Measurements from ENCODE around the gene AHCY. TPM values are rescaled to one million over a fixed set of nuclear protein-coding genes. Genes with fewer than 3 reads are reported as not detected.
"Not testable (repeated sequence)": the region's sequence is repeated elsewhere in the genome, so short reads cannot be mapped to it uniquely, and the experiment has no call there.

Gene AHCY
- total RNA-seq, 1 donor from 2014 or later = 69.5 TPM

DNA sequence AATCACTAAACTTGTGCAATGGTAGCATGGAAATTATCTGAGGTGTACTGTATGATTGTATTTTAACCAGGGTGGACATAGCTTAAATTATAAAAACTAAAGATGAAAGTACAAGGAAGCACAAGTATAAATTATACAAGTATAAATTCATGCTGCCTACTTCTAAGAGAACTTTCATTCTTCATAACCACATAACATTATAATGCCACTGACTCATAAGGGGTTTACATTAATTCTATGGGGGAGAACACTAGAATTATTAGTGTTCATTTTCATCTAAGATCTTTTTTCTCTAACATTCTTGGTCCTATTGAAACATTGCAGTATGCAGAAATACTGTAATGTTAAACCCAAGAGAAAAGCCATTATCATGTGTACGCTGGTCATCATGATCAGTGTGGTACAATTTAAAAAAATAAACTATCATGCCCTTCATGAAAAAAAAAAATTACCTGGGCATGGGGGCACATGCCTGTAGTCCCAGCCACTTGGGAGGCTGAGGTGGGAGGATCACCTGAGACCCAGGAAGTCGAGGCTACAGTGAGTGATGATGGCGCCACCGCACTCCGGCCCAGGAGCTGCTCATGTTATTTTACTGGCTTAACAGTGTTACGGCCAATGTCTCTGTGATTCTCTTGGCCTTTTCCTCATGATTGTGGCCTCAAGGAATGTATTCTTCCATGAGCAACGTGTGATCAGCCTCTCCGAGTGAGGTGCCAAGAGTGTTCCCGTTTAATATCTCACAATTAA lies 25.9 kb upstream of the AHCY start:
- DNase-seq (ENCODE audit: missing footprints) (no peak), ATAC-seq (no peak)
- intact Hi-C loops (cut with DNase I) = no loop called here

DNA sequence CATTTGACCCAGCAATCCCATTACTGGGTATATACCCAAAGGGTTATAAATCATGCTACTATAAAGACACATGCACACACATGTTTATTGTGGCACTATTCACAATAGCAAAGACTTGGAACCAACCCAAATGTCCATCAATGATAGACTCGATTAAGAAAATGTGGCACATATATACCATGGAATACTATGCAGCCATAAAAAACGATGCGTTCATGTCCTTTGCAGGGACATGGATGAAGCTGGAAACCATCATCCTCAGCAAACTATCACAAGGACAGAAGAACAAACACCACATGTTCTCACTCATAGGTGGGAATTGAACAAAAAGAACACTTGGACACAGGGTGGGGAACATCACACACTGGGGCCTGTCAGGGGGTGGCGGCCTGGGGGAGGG lies 25.1 kb upstream of the AHCY start:
- ATAC-seq; DNase-seq (ENCODE audit: missing footprints); intact Hi-C loops (cut with DNase I): not testable (repeated sequence)

DNA sequence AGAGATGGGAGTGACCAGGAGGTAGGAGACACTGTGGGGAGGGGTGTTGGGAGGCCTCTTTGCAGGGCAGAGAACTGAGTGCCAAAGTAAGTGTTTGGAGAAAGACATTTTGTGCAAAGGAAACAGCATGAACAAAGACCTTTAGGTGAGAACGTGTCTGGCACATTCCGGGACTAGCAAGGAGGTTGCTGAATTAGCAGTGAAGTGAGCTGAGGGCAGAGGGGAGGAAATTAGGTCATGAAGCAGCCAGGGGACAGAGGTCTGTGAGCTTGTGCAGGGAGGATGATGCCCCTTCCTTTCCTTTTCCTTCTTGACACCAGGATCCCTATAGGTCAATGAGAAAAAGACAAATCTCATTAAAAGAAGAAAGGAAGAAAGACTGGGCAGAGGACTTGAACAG lies 21.4 kb upstream of the AHCY start:
- ATAC-seq = no peak
- intact Hi-C loops (cut with DNase I) = no loop called here

DNA sequence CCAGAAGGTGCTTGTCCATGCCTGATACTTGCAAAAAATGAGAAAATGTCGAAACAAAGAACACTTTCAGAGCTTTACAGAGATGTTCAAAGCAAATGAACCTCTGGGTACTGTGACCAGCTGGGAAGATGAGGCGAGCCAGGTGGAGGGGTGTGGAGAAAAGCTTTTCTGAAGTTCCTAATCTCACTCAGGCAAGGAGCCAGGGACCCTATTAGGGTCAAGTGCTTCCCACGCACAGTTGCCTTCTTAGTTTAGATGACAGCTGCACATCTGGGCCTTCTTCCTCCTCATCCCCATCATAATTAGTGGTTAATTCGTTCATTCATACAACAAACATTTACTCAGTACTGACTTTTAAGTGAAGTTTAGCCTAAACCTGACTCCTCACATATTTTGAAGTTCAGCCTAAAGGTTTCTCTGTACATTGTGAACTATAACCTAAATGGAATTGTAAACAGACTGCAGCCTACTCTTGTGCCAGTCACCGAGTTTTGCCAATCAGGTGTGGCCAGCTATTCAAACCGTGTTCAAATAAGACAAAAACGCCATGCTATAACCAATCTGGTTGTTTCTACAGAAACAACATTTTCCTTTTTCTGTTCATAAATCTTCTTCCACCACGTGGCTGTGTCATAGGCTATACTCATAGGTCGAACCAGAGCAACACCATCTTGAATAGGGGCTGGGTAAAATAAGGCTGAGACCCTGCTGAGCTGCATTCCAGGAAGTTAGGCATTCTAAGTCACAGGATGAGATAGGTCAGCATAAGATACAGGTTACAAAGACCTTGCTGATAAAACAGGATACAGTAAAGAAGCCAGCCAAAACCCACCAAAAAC lies 19.3 kb upstream of the AHCY start:
- DNase-seq (ENCODE audit: missing footprints) = no peak
- no peak for ATAC-seq
- intact Hi-C loops (cut with DNase I) = no loop called here

More for the DNA sequence above, 21.4 kb upstream of the AHCY start:
- no peak for DNase-seq (ENCODE audit: missing footprints)

DNA sequence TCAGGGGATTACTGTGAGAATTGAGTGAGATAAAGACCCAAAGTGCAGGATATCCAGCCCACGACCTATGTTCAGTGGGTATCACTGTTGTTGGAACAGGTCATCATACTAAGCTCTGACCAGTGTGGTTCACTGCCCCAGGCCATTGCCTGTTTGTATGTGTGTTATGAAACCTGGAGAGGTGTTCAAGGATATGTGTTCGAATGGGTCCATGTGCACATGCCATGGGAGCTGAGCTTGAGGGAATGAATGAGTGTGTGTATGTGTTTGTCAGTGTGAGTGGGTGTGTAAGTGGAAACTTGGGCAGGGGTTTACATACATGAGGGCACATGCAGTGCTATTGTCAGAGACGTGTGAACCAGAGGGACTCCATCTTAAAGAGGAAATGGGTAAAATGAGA lies 17.7 kb upstream of the AHCY start:
- no peak for ATAC-seq
- intact Hi-C loops (cut with DNase I) = no loop called here

DNA sequence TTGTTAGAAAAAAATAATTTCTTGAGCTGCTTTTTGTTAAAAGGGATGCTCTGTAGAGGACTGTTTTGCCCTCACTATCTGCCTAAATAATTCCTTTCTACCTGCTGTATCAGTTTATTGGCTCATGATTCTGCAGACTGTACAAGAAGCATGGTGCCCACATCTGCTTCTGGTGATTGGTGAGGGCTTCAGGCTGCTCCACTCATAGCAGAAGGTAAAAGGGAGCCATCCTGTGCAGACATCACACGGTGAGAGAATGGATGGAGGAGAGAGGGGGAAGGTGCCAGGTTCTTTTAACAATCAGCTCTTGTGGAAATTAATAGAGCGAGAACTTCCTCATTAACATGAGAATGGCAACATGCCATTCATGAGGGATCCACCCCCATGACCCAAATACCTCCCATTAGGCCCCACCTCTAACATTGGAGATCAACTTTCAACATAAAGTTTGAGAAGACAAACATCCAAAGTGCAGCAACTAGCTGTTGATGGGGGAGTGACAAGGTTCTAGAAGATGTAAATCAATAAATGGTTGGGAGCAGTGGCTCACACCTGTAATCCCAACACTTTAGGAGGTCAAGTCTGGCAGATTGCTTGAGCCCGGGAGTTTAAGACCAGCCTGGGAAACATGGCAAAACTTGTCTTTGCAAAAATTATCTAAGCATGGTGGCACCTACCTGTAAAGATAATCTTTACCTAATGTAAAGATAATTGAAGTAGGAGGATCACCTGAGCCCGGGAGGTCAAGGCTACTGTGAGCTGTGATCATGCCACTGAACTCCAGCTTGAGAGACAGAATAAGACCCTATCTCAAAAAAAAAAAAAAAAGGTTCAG lies 15.7 kb upstream of the AHCY start:
- DNase-seq (ENCODE audit: missing footprints) (no peak), ATAC-seq (no peak)
- intact Hi-C loops (cut with DNase I) = no loop called here

More for the DNA sequence above, 17.7 kb upstream of the AHCY start:
- no peak for DNase-seq (ENCODE audit: missing footprints)

DNA sequence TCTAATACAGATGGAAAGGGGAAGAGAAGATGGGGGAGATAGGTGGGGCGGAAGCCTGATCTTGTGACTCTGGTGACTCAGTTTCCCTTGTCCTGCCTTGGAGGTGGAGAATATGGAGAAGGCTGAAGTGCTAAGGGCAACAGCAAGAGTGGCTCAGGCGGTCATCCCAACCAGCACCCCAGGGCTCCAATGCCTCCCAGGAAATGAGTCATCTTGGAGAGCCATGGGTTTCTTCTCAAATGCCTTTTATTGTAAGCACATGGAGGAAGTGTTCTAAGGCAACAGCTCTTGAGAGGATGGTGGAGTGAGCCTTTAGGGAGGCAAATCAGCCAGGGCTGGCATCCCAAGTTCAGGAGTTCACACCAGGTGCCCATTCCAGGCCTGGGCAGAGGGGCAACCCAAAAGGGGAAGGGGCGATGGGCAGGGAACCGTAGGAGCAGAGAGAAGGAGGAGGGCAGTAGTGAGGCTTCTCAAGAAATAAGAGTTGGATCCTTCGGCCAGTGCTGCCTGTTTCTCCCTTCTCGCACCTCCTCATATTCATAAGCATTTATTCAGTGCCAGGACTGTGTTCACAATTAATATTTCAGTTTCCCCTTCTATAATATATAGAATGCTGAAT lies 13.2 kb upstream of the AHCY start:
- DNase-seq (ENCODE audit: missing footprints) = no peak
- ATAC-seq = no peak
- intact Hi-C loops (cut with DNase I) = no loop called here

DNA sequence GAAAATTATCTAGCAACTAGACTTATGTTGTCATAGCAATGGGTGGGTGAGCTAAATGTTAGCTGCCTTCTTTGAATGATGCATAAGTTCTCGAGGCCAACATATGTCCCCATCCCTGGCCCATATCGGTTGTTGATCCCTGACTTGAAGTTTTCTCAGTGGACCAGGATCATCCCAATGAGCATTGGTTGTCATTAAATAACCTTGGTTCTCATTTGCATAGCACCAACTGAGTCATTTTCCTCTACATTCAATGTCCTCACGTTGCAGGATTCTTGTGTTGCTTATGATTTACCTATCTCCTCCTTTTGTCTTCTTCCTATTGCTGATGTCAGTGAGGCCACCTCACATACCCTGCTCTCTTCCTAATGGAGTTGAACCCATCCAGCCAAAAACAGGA lies 12.1 kb upstream of the AHCY start:
- ATAC-seq (no peak), DNase-seq (ENCODE audit: missing footprints) (no peak)
- intact Hi-C loops (cut with DNase I) = no loop called here

DNA sequence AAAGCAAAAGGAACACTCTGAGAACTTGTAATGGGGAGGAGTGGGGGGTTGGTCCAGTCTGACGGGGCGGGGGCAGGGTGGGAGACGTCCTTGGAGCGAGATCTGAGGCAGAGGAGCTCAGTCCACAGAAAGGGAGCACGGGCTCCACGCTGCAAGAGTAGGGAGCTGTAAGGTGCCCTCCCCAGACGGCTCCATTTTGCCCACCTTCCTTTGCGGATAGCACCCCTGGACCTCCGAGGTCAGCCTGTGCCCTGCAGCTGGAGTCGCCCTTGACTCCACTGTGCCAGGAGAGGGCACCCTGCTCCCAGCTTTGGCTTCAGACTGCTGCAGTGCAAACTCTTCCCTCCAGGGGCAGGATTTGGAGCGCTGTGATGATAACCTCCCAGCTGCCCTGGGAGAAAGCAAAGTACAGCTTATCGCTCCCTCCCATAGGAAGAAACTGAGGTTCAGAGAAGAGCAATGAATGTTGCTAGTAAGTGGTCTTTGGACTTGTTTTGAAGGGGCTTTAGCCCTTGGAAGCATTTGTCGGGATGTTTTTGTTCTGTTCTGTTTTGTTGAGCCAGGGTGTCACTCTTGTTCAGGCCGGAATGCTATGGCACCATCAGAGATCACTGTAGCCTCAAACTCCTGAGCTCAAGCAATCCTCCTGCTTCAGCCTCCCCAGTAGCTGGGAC lies 9.5 kb upstream of the AHCY start:
- intact Hi-C loops (cut with DNase I) = loop anchor here (2.0 to 5.0 kb wide), 3 partner anchors 164 to 390 kb away; partner anchors contain the start of gene TP53INP2
- DNase-seq (ENCODE audit: missing footprints) = peak; percentile 82
- ATAC-seq = peak; percentile 98

DNA sequence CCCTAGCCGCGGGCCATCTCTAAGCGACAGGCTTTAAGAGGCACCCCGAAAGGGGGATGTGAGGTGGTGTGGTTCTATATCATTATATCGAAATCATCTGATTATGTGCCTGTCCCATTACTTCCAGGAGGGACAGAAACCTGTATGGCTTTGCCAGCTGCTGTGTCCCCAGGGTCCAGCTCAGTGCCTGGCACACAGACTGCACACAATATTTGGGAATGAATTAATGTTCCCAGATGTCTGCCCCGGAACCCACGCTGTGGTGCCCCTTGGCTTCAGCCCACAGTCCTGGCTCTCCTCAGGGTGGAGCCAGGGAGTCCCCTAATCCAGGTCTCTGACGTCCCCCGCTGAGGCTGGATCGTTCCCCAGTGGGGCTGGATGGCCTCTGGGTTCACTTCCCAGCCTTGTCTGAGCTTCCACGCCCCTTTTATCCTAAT lies 8.9 kb upstream of the AHCY start:
- no peak for DNase-seq (ENCODE audit: missing footprints)
- ATAC-seq = peak; percentile 14
- intact Hi-C loops (cut with DNase I) = loop anchor here (2.0 to 5.0 kb wide), 3 partner anchors 165 to 390 kb away; partner anchors contain the start of gene TP53INP2

DNA sequence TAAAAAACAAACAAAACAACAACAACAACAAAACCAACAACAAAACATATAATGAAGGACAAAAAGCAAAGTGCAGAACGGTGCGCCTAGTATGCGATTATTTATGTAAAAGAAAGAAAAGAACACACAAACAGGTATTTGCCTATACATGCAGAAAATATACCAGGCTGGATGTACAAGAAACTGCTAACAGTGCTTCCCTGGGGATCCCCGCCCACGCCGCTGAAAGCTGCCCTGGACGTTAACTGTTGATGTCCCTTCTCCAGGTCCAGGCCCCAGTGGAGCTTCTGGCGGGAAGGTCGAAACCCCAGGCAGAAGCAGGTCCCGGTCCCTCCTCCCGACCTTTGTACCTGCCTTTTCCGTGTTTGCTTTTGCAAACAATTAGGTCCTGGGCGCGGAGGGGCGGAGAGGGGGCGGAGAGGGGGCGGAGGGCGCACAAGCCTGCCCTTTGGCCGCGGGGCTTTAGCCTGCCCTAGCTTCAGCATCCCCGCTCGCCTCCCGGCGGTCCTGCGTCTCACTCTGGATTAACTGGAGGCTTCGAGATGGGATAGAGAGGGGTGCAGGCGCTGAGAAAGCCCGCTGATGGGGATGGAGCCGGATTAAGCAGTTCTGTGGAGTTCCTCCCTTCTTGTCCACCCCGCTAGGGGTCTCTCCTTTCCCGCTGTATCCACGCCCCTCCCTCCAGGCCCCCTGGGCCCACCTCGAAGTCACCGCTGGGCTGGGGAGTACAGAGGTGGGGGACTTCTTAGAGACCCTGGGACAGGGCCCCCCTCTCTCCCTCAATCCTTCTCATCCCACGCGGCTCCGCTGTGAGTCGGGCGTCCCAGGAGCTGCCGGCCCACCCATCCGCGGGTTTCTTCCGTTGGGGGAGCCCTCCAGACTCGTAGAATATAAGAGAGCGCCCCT lies 8.2 kb upstream of the AHCY start:
- DNase-seq (ENCODE audit: missing footprints) (no peak), ATAC-seq (no peak)
- intact Hi-C loops (cut with DNase I) = loop anchor here (2.0 to 5.0 kb wide), 4 partner anchors 165 to 455 kb away; partner anchors contain the start of gene TP53INP2

DNA sequence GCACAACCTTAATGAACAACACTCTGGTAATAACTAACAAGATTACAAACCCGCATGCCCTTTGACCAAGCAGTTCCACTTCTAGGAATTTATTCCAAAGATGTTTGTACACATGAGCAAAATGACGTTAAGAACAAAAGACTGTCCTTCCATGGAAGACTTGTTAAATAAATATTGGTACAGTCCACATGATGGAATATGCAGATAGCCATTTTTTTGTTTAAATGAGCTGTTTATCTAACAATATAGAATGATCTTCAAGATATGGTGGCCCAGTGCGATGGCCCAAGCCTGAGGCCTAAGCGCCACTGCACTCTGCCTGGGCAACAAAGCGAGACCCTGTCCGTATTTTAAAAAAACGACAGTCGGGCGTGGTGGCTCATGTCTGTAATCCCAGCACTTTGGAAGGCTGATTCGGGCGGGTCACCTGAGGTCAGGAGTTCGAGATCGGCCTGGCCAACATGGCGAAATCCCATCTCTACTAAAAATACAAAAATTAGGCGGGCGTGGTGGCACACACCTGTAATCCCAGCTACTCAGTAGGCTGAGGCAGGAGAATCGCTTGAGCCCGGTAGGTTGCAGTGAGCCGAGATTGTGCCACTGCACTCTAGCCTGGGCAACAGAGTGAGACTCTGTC lies 7.4 kb upstream of the AHCY start:
- DNase-seq (ENCODE audit: missing footprints) (no peak), ATAC-seq (no peak)
- intact Hi-C loops (cut with DNase I) = loop anchor here (2.0 to 5.0 kb wide), 2 partner anchors 392 to 456 kb away; partner anchors contain the start of gene TP53INP2

DNA sequence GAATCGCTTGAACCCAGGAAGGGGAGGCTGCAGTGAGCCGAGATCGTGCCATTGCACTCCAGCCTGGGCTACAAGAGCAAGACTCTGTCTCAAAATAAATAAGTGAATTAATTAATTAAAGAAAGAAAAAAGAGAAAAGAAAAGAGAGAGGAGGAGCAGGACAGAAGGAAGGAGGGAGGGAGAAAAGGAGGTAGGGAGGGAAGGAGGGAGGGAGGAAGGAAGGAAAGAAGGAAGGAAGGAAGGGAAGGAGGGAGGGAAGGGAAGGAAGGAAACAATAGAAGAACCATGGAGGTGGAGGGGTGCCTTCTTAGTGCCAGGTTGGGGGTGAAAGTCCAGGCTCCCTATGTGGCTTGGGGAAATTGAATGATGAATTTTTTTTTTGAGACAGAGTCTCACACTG lies 6.5 kb upstream of the AHCY start:
- intact Hi-C loops (cut with DNase I) = loop anchor here (2.0 to 5.0 kb wide), 2 partner anchors 393 to 457 kb away; partner anchors contain the start of gene TP53INP2
- no peak for ATAC-seq
- no peak for DNase-seq (ENCODE audit: missing footprints)

DNA sequence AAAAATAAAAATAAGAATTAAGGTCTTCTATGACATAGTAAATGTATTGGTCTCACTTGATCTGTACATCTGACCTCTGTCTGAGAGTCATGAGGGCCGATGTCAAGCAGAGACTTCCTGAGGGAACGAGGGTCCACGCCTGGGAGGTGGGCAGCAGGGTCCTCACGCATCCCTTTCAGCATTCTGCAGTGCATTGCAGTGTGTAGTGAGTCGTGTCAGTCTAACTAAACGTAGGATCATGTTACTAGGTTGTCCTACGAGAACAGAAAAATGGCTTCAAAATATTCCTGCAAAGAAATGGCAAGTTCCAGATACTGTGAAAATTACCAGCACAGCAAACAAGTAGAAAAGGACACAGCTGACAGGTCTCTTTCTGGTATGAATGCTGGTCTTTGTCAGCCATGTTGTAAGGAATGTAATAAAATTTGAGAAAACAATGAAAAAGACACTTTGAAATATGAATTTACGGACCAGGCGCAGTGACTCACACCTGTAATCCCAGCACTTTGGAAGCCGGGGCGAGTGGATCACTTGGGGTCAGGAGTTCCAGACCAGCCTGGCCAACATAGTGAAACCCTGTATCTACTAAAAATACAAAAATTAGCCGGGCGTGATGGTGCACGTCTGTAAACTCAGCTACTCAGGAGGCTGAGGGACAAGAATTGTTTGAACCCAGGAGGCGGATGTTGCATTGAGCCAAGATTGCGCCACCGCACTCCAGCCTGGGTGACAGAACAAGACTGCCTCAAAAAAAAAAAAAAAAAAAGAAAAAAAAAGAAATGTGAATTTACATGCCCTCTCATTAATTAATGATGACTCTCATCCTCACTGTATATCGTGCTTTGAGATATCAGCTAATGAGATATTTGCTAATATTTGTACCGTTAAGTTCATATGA lies 2.4 kb upstream of the AHCY start:
- intact Hi-C loops (cut with DNase I) = no loop called here
- DNase-seq (ENCODE audit: missing footprints) (peak; percentile 80), ATAC-seq (no peak)

DNA sequence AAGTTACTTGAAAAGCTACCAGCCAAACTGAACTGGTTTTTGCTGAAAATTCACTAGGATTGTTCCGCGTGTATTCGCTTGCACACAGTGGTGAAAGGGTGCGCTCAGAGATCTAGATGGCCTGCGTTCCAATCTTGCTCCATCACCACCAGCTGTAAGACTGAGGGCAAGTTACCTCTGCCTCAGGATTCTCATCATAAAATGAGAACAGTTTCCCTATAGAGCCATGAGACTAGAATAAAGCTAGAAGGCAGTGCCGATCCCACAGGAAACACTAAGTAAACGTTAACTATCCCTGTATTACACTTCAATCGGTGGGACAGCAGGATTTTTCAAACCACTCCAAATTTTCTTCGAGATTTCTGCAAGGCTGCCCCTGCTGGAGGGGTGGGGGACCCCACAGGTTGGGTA lies 838 bp downstream of the AHCY start:
- no peak for ATAC-seq
- intact Hi-C loops (cut with DNase I) = loop anchor here (5.0 kb wide), 2 partner anchors 35 to 110 kb away; no protein-coding TSS in a partner anchor
- no peak for DNase-seq (ENCODE audit: missing footprints)
